VCaP (cell line): ENCODE measurements around the gene BLMH.

Experiments used
- H3K27ac ChIP-seq: fragments of 450-650 bp; 2 replicates; pipeline ENCODE4 v1.5.1; 2017
- CTCF ChIP-seq: fragments of 450-650 bp; conservative IDR thresholded peaks from 2 replicates; pipeline ENCODE4 v1.5.1; 2017; ENCODE audit warnings: mild to moderate bottlenecking, moderate library complexity

BLMH gene

GRCh38 chr17:30333503-30334360, 42.0 kb upstream of the BLMH start, which contains the start of gene TMIGD1:
Gene TMIGD1, minus strand, starts transcription at chr17:30334057. Its CDS starts 1,924 bp downstream, at chr17:30332133.
- peak within 1 kb of the TSS; percentile 43 for H3K27ac ChIP-seq
- no peak for TF ChIP-seq CTCF

- H3K27ac ChIP-seq, result no peak overlapping the region
- no peak for TF ChIP-seq CTCF
These were observed 40.4 kb upstream of the BLMH start for GRCh38 chr17:30332057-30332542.

GRCh38 chr17:30326809-30327208, 35.1 kb upstream of the BLMH start:
- no peak overlapping the region for H3K27ac ChIP-seq
- TF ChIP-seq CTCF, result no peak

- TF ChIP-seq CTCF, result no peak
- no peak overlapping the region for H3K27ac ChIP-seq
These were observed 33.0 kb upstream of the BLMH start for GRCh38 chr17:30324723-30325122.

- TF ChIP-seq CTCF, result no peak
- no peak overlapping the region for H3K27ac ChIP-seq
These were observed 32.2 kb upstream of the BLMH start for GRCh38 chr17:30323895-30324319.

- no peak overlapping the region for H3K27ac ChIP-seq
- TF ChIP-seq CTCF, result no peak
These were observed 31.6 kb upstream of the BLMH start for GRCh38 chr17:30323262-30323894.

GRCh38 chr17:30321314-30321713, 29.6 kb upstream of the BLMH start:
- no peak overlapping the region for H3K27ac ChIP-seq
- no peak for TF ChIP-seq CTCF
